ENCODE data around the gene CLK3. TPM values are rescaled to one million over a fixed set of nuclear protein-coding genes. Genes with fewer than 3 reads are reported as not detected.

Gene CLK3
- total and polyA plus RNA-seq, 2 donors (not counting 3 experiments of a cell fraction or from before 2014, with no cell fraction given), result 75.5 to 121 TPM

- no peak overlapping the region for H2AFZ ChIP-seq (ENCODE audit: low read depth, low read length)
- H3K9ac ChIP-seq (replicated peaks; ENCODE audit: extremely low read depth, insufficient read depth, low read length), result no peak overlapping the region
- H3K4me3 ChIP-seq (replicated peaks in 1 of 3; ENCODE audit: insufficient read depth in 1 of 3, low read depth in 1 of 3, low read length in 3 of 3), result no peak overlapping the region
- no TSS peak for BruUV-seq (replicated peaks)
- H3K9me1 ChIP-seq (replicated peaks; ENCODE audit: control insufficient read depth, extremely low read depth, insufficient read depth, low read length), result no peaks in the 10 kb centered on the region
- POLR2A ChIA-PET, result interaction anchor here (0.9 to 1.1 kb wide), 2 partner anchors 12 to 13 kb away, joined by 3 read pairs; no protein-coding TSS in a partner anchor
- TF ChIP-seq CTCF (IDR thresholded peaks at IDR 0.05; ENCODE audit: extremely low read depth in 1 of 2, insufficient read depth in 1 of 2, low read depth in 1 of 2, low read length in 2 of 2), result no peak
- TF ChIP-seq POLR2AphosphoS5 (IDR thresholded peaks at IDR 0.05; ENCODE audit: insufficient read depth, low read depth, low read length), result no peak
- TF ChIP-seq JUN (IDR thresholded peaks at IDR 0.05; ENCODE audit: borderline replicate concordance, insufficient read depth, insufficient read length, low read depth), result no peak
- no peak for TF ChIP-seq POLR2A (IDR thresholded peaks at IDR 0.05; ENCODE audit: low read depth, low read length)
- TF ChIP-seq MAX (IDR thresholded peaks at IDR 0.05; ENCODE audit: insufficient read depth, insufficient read length), result no peak
- intact Hi-C loops (cut with micrococcal nuclease), result no loop called here
- H3K27ac ChIP-seq (ENCODE audit: insufficient read depth, low read depth, low read length), result no peak overlapping the region
- peaks cover 7% of the 10 kb centered on the region for H3K79me2 ChIP-seq (ENCODE audit: control insufficient read depth, insufficient read depth, low read length)
- H3K9me3 ChIP-seq (replicated peaks; ENCODE audit: control insufficient read depth, insufficient read depth, low read length), result no peaks in the 10 kb centered on the region
- H3K4me2 ChIP-seq (ENCODE audit: insufficient read depth, low read length), result no peak overlapping the region
- CTCF ChIA-PET, result interaction anchor here (1.5 kb wide), 1 partner anchor 37 kb away, joined by 3 read pairs; no protein-coding TSS in a partner anchor
- H3K4me1 ChIP-seq (ENCODE audit: control insufficient read depth, extremely low read depth, insufficient read depth, low read length), result no peaks in the 10 kb centered on the region
- FAIRE-seq, result no peak
- H4K20me1 ChIP-seq (replicated peaks; ENCODE audit: control insufficient read depth, extremely low read depth, insufficient read depth, low read length), result no peaks in the 10 kb centered on the region
- dilution Hi-C loops (cut with MboI; ENCODE audit: extremely low pct_ligation_motif_present, low sequenced_read_pairs), result no loop called here
- DNase-seq (ENCODE audit: low read depth, low spot score), result no peak
- no peaks in the 10 kb centered on the region for H3K36me3 ChIP-seq (ENCODE audit: control insufficient read depth in 2 of 2, extremely low read depth in 1 of 2, insufficient read depth in 2 of 2, low read length in 2 of 2)
- H3K27me3 ChIP-seq (ENCODE audit: control insufficient read depth in 2 of 2, insufficient read depth in 2 of 2, low read length in 2 of 2), result no peaks in the 10 kb centered on the region
These were observed 4.3 kb upstream of the CLK3 start for GRCh38 chr15:74611341-74611740.

GRCh38 chr15:74611834-74612233 lies 3.8 kb upstream of the CLK3 start:
- Histone ChIP-seq H3K4me1 (ENCODE audit: control insufficient read depth, extremely low read depth, insufficient read depth, low read length) (peaks cover 4% of the 10 kb centered on the region), H3K79me2 (ENCODE audit: control insufficient read depth, insufficient read depth, low read length) (peaks cover 12% of the 10 kb centered on the region), H3K27ac (ENCODE audit: insufficient read depth, low read depth, low read length) (no peak overlapping the region), H3K4me3 (replicated peaks in 1 of 3; ENCODE audit: insufficient read depth in 1 of 3, low read depth in 1 of 3, low read length in 3 of 3) (no peak overlapping the region), H3K9me1 (replicated peaks; ENCODE audit: control insufficient read depth, extremely low read depth, insufficient read depth, low read length) (no peaks in the 10 kb centered on the region), H4K20me1 (replicated peaks; ENCODE audit: control insufficient read depth, extremely low read depth, insufficient read depth, low read length) (peaks cover under 1% of the 10 kb centered on the region), H3K27me3 (ENCODE audit: control insufficient read depth in 2 of 2, insufficient read depth in 2 of 2, low read length in 2 of 2) (no peaks in the 10 kb centered on the region), H3K36me3 (ENCODE audit: control insufficient read depth in 2 of 2, extremely low read depth in 1 of 2, insufficient read depth in 2 of 2, low read length in 2 of 2) (no peaks in the 10 kb centered on the region), H2AFZ (ENCODE audit: low read depth, low read length) (no peak overlapping the region), H3K9ac (replicated peaks; ENCODE audit: extremely low read depth, insufficient read depth, low read length) (no peak overlapping the region), H3K9me3 (replicated peaks; ENCODE audit: control insufficient read depth, insufficient read depth, low read length) (no peaks in the 10 kb centered on the region), H3K4me2 (ENCODE audit: insufficient read depth, low read length) (no peak overlapping the region)
- DNase-seq (ENCODE audit: low read depth, low spot score) (no peak), FAIRE-seq (no peak)
- TF ChIP-seq MAX (IDR thresholded peaks at IDR 0.05; ENCODE audit: insufficient read depth, insufficient read length) (no peak), FOS (IDR thresholded peaks at IDR 0.05; ENCODE audit: borderline replicate concordance, insufficient read depth, low read length) (no peak), EZH2 (IDR thresholded peaks at IDR 0.05; ENCODE audit: borderline replicate concordance, low read depth, low read length, severe bottlenecking) (no peak), POLR2A (IDR thresholded peaks at IDR 0.05; ENCODE audit: low read depth, low read length) (no peak), POLR2AphosphoS5 (IDR thresholded peaks at IDR 0.05; ENCODE audit: insufficient read depth, low read depth, low read length) (no peak), JUN (IDR thresholded peaks at IDR 0.05; ENCODE audit: borderline replicate concordance, insufficient read depth, insufficient read length, low read depth) (no peak), MYC (IDR thresholded peaks at IDR 0.05; ENCODE audit: low read depth, low read length) (no peak), CTCF (IDR thresholded peaks at IDR 0.05; ENCODE audit: extremely low read depth in 1 of 2, insufficient read depth in 1 of 2, low read depth in 1 of 2, low read length in 2 of 2) (no peak), GATA2 (IDR thresholded peaks at IDR 0.05; ENCODE audit: insufficient read depth, insufficient read length, low read depth, low read length) (no peak)
- intact Hi-C loops (cut with micrococcal nuclease) (no loop called here), dilution Hi-C loops (cut with MboI; ENCODE audit: extremely low pct_ligation_motif_present, low sequenced_read_pairs) (no loop called here)
- ChIA-PET POLR2A (no interaction called here), CTCF (interaction anchor here (1.5 kb wide), 1 partner anchor 38 kb away, joined by 3 read pairs; no protein-coding TSS in a partner anchor)
- BruUV-seq (replicated peaks), result no TSS peak

All from endothelial cell of umbilical vein (primary cell).